HCT116 (cell line): ENCODE data around the gene MICA. TPM values are rescaled to one million over a fixed set of nuclear protein-coding genes. Genes with fewer than 3 reads are reported as not detected.

Source experiments
- ATAC-seq: fragments of 200-7000 bp; cut with Tn5 transposase; 2 replicates; pipeline ENCODE4 v1.9.1; 2020; ENCODE audit warnings: mild to moderate bottlenecking, moderate library complexity
- BruUV-seq: library from RNA; stranded (reverse); fragments of 400-500 nt; replicated peaks from 2 replicates; lab custom pipeline; 2021; lab: Mats Ljungman, UMichigan
- CTCF ChIA-PET: fragments of 300-600 bp; sonication (Branson Sonifier 250); formaldehyde crosslinking; loops from one replicate; lab custom pipeline; 2021; ENCODE audit warnings: antibody characterized with exemption; lab: Charles Lee
- POLR2A ChIA-PET: fragments of 300-600, 350-600 bp; sonication (Branson Sonifier 250); formaldehyde crosslinking; loops from one replicate; lab custom pipeline; 2021; ENCODE audit warnings: antibody characterized with exemption; lab: Charles Lee
- RAD21 ChIA-PET, 2 experiments: fragments of 300-600 bp; sonication (Branson Sonifier 250); formaldehyde crosslinking; loops; one replicate each; lab custom pipeline; 2023; ENCODE audit warnings: low total read pairs in 2 of 2; ENCODE audit not compliant: uncharacterized antibody in 2 of 2, unreplicated experiment in 2 of 2, low non-redundant PET in 1 of 2; lab: Charles Lee
- DNase-seq: peaks from one replicate; pipeline ENCODE4 v3.0.0-alpha.2; 2010; ENCODE audit warnings: low read depth, low spot score
- H2AFZ ChIP-seq: fragments of 200-600 bp; shearing (Covaris generic), sonication (generic); 2 replicates; pipeline ENCODE4 v1.6.1; 2017; ENCODE audit warnings: low read depth, mixed run types, mixed read lengths, antibody characterized with exemption, low read length; ENCODE audit not compliant: poor library complexity, severe bottlenecking
- H3K27ac ChIP-seq: 2 replicates; pipeline ENCODE4 v1.5.1; 2012; ENCODE audit warnings: low read depth, low read length
- H3K27me3 ChIP-seq: fragments of 200-600 bp; sonication (generic); 2 replicates; pipeline ENCODE4 v1.6.1; 2016; ENCODE audit warnings: mixed run types, low read length, mixed read lengths; ENCODE audit not compliant: insufficient read depth
- H3K36me3 ChIP-seq, 2 experiments: fragments of 200-500 bp in 1 of 2; fragments of 200-600 bp in 1 of 2; sonication (Bioruptor generic) in 1 of 2; sonication (generic) in 1 of 2; 2 replicates each; pipeline versions ENCODE4 v1.5.1 to v1.6.1; 2014 to 2016; ENCODE audit warnings: low read length in 2 of 2, inconsistent platforms in 1 of 2, mixed read lengths in 1 of 2, mixed run types in 1 of 2; ENCODE audit not compliant: insufficient read depth in 2 of 2, control insufficient read depth in 1 of 2
- H3K4me1 ChIP-seq, 2 experiments: fragments of 200-600 bp in 1 of 2; sonication (generic) in 1 of 2; 2 replicates each; pipeline versions ENCODE4 v1.5.1 to v1.6.1; 2012 to 2017; ENCODE audit warnings: low read length in 2 of 2, inconsistent platforms in 1 of 2, mild to moderate bottlenecking in 1 of 2, mixed read lengths in 1 of 2, mixed run types in 1 of 2, moderate library complexity in 1 of 2; ENCODE audit not compliant: insufficient read depth in 2 of 2, control insufficient read depth in 1 of 2
- H3K4me2 ChIP-seq: fragments of 200-600 bp; sonication (generic); 2 replicates; pipeline ENCODE4 v1.6.1; 2017; ENCODE audit warnings: mixed run types, low read length, mixed read lengths
- H3K4me3 ChIP-seq, 2 experiments: fragments of 200-600 bp in 1 of 2; sonication (generic) in 1 of 2; replicated peaks in 1 of 2; 2 replicates each; pipeline ENCODE4 v1.5.1; 2011 to 2016; ENCODE audit warnings: low read length in 2 of 2, control low read depth in 1 of 2, low read depth in 1 of 2, mild to moderate bottlenecking in 1 of 2, mixed read lengths in 1 of 2, mixed run types in 1 of 2
- H3K79me2 ChIP-seq: fragments of 200-600 bp; sonication (generic); 2 replicates; pipeline ENCODE4 v1.6.1; 2017; ENCODE audit warnings: mild to moderate bottlenecking, mixed run types, low read length, moderate library complexity, mixed read lengths; ENCODE audit not compliant: insufficient read depth
- H3K9ac ChIP-seq: fragments of 200-600 bp; sonication (generic); 2 replicates; pipeline ENCODE4 v1.6.1; 2016; ENCODE audit warnings: low read length, mixed read lengths
- H3K9me2 ChIP-seq: fragments of 200-600 bp; sonication (generic), shearing (Covaris generic); 2 replicates; pipeline ENCODE4 v1.6.1; 2017; ENCODE audit warnings: mixed run types, mild to moderate bottlenecking, moderate library complexity; ENCODE audit not compliant: insufficient read depth
- H3K9me3 ChIP-seq, 2 experiments: fragments of 200-500 bp in 1 of 2; fragments of 200-600 bp in 1 of 2; sonication (Bioruptor generic) in 1 of 2; sonication (generic) in 1 of 2; 2 replicates each; pipeline ENCODE4 v1.6.1; 2014 to 2017; ENCODE audit warnings: low read length in 2 of 2, mixed read lengths in 2 of 2, inconsistent platforms in 1 of 2, low read depth in 1 of 2, mild to moderate bottlenecking in 1 of 2, mixed run types in 1 of 2, moderate library complexity in 1 of 2; ENCODE audit not compliant: control insufficient read depth in 1 of 2, insufficient read depth in 1 of 2
- H4K20me1 ChIP-seq: fragments of 200-600 bp; sonication (generic), shearing (Covaris generic); 2 replicates; pipeline ENCODE4 v1.6.1; 2017; ENCODE audit warnings: mixed run types, mild to moderate bottlenecking, moderate library complexity; ENCODE audit not compliant: insufficient read depth
- ATF3 ChIP-seq: IDR thresholded peaks from 2 replicates; pipeline ENCODE4 v1.6.1; 2012
- CEBPB ChIP-seq: IDR thresholded peaks from 2 replicates; pipeline ENCODE4 v1.6.1; 2012; ENCODE audit warnings: low read depth
- CTCF ChIP-seq, 3 experiments: fragments of 200-600 bp in 1 of 3; sonication (generic) in 1 of 3; IDR thresholded peaks in 2 of 3; conservative IDR thresholded peaks in 1 of 3; 2 replicates each; pipeline ENCODE4 v1.5.1; 2012 to 2017; ENCODE audit warnings: low read depth in 2 of 3, low read length in 2 of 3, antibody characterized with exemption in 1 of 3, borderline replicate concordance in 1 of 3, control low read depth in 1 of 3, mild to moderate bottlenecking in 1 of 3, mixed read lengths in 1 of 3, mixed run types in 1 of 3, moderate library complexity in 1 of 3; ENCODE audit not compliant: insufficient read depth in 1 of 3
- ELF1 ChIP-seq: IDR thresholded peaks from 2 replicates; pipeline ENCODE4 v1.6.1; 2012; ENCODE audit warnings: low read depth, borderline replicate concordance
- EZH2 ChIP-seq: fragments of 200-600 bp; sonication (generic); IDR thresholded peaks from 2 replicates; pipeline ENCODE4 v1.6.1; 2017; ENCODE audit warnings: antibody characterized with exemption, mixed run types
- EZH2phosphoT487 ChIP-seq: fragments of 200-600 bp; IDR thresholded peaks from 2 replicates; pipeline ENCODE4 v1.6.1; 2018; ENCODE audit warnings: antibody characterized with exemption, borderline replicate concordance
- FOSL1 ChIP-seq: IDR thresholded peaks from 2 replicates; pipeline ENCODE4 v1.6.1; 2012; ENCODE audit warnings: low read depth
- POLR2A ChIP-seq: IDR thresholded peaks from 2 replicates; pipeline ENCODE4 v1.7.0; 2011; ENCODE audit warnings: borderline replicate concordance; ENCODE audit not compliant: insufficient read depth, insufficient read length; ENCODE audit errors: extremely low read depth
- SRF ChIP-seq: IDR thresholded peaks from 2 replicates; pipeline ENCODE4 v1.6.1; 2012; ENCODE audit warnings: low read depth
- YY1 ChIP-seq: IDR thresholded peaks from 2 replicates; pipeline ENCODE4 v1.6.1; 2011; ENCODE audit warnings: low read length, low read depth, moderate library complexity, mild to moderate bottlenecking; ENCODE audit not compliant: insufficient replicate concordance; ENCODE audit errors: extremely low read depth
- ZBTB33 ChIP-seq: IDR thresholded peaks from 2 replicates; pipeline ENCODE4 v1.6.1; 2011; ENCODE audit warnings: mild to moderate bottlenecking, low read length, moderate library complexity; ENCODE audit not compliant: insufficient replicate concordance; ENCODE audit errors: extremely low read depth
- ZFX ChIP-seq: fragments of 450-650 bp; IDR thresholded peaks from 2 replicates; pipeline ENCODE4 v1.6.1; 2017
- intact Hi-C: fragments of 100-400 bp; cut with micrococcal nuclease; formaldehyde crosslinking; loops from 2 replicates; pipeline ENCODE4 v1.10.0; 2022
- total RNA-seq: library from RNA; stranded (reverse); gene quantifications from one replicate; pipeline ENCODE4 v1.2.1, GENCODE V29; 2021; ENCODE audit not compliant: unreplicated experiment

The MICA gene
- total RNA-seq, 1 experiment from 2014 or later, result 24.1 TPM

- POLR2A ChIA-PET, result no interaction called here
- Histone ChIP-seq H4K20me1 (no peaks in the 10 kb centered on the region), H3K79me2 (no peaks in the 10 kb centered on the region), H3K27ac (no peak overlapping the region), H3K4me1 (no peaks in the 10 kb centered on the region), H2AFZ (no peak overlapping the region), H3K27me3 (peaks cover under 1% of the 10 kb centered on the region; the same call in 1 of the 2 replicates), H3K9me3 (peaks cover 0 to 4% of the 10 kb centered on the region in 2 experiments; a peak in 1 of 4 replicates), H3K9me2 (no peaks in the 10 kb centered on the region), H3K4me3 (no peak overlapping the region), H3K4me2 (no peak overlapping the region), H3K36me3 (no peaks in the 10 kb centered on the region), H3K9ac (no peak overlapping the region)
- no peak for ATAC-seq
- intact Hi-C loops, result no loop called here
- DNase-seq, result no peak
- no TSS peak for BruUV-seq
- CTCF ChIA-PET, result interaction anchor here (3.4 kb wide), 1 partner anchor 10 kb away, joined by 16 read pairs; no protein-coding TSS in a partner anchor
- RAD21 ChIA-PET, result no interaction called here
- no peak for TF ChIP-seq ZBTB33
- TF ChIP-seq EZH2phosphoT487, result no peak
- no peak for TF ChIP-seq POLR2A
- no peak for TF ChIP-seq ELF1
- TF ChIP-seq ATF3, result no peak
Measured at GRCh38 chr6:31377029-31377428, 26.4 kb upstream of the MICA start.

GRCh38 chr6:31378062-31378720, 25.2 kb upstream of the MICA start:
- Histone ChIP-seq H3K9me3 (no peaks in the 10 kb centered on the region), H3K4me1 (no peaks in the 10 kb centered on the region), H3K27ac (no peak overlapping the region), H4K20me1 (no peaks in the 10 kb centered on the region), H3K4me3 (no peak overlapping the region), H3K79me2 (no peaks in the 10 kb centered on the region), H3K36me3 (no peaks in the 10 kb centered on the region), H2AFZ (no peak overlapping the region), H3K27me3 (peaks cover 3% of the 10 kb centered on the region; the same call in 1 of the 2 replicates), H3K9me2 (no peaks in the 10 kb centered on the region), H3K9ac (no peak overlapping the region), H3K4me2 (no peak overlapping the region)
- POLR2A ChIA-PET, result no interaction called here
- ATAC-seq, result no peak
- CTCF ChIA-PET, result interaction anchor here (1.0 to 3.4 kb wide), 2 partner anchors 11 to 12 kb away, joined by 4 to 16 read pairs; no protein-coding TSS in a partner anchor
- RAD21 ChIA-PET, result no interaction called here
- BruUV-seq, result no TSS peak
- intact Hi-C loops, result no loop called here
- no peak for DNase-seq
- TF ChIP-seq EZH2, result no peak
- no peak for TF ChIP-seq CEBPB
- TF ChIP-seq EZH2phosphoT487, result no peak
- no peak for TF ChIP-seq YY1
- no peak for TF ChIP-seq ZBTB33
- TF ChIP-seq CTCF (IDR thresholded peaks at IDR 0.05 in 2 of 3, conservative IDR thresholded peaks at IDR 0.05 in 1 of 3; ENCODE audit: borderline replicate concordance in 1 of 3, insufficient read depth in 1 of 3, low read depth in 2 of 3, low read length in 2 of 3), result no peak
- TF ChIP-seq ELF1, result no peak
- TF ChIP-seq ZFX, result no peak
- no peak for TF ChIP-seq SRF
- TF ChIP-seq FOSL1, result no peak
